GM18520 (cell line): ENCODE results near the gene ERRFI1.

Experiments
- ATAC-seq: cut with Tn5 transposase; IDR thresholded peaks from one replicate; pipeline ENCODE4 v1.9.1; 2021; ENCODE audit not compliant: unreplicated experiment

ERRFI1 gene

GRCh38 chr1:8004113-8004802 lies 21.9 kb downstream of the ERRFI1 start:
- ATAC-seq, result no peak

GRCh38 chr1:8003438-8004112 lies 22.5 kb downstream of the ERRFI1 start:
- no peak for ATAC-seq

- ATAC-seq, result no peak
These were observed 23.2 kb downstream of the ERRFI1 start for GRCh38 chr1:8002921-8003320.

GRCh38 chr1:8002329-8002910 lies 23.7 kb downstream of the ERRFI1 start:
- ATAC-seq, result no peak

GRCh38 chr1:7995437-7995836 lies 30.7 kb downstream of the ERRFI1 start:
- no peak for ATAC-seq

- ATAC-seq, result no peak
These were observed 31.3 kb downstream of the ERRFI1 start for GRCh38 chr1:7994827-7995226.

GRCh38 chr1:7993593-7994479 lies 32.3 kb downstream of the ERRFI1 start:
- peak; percentile 78 for ATAC-seq

GRCh38 chr1:7992885-7993284 lies 33.2 kb downstream of the ERRFI1 start:
- no peak for ATAC-seq

- no peak for ATAC-seq
These were observed 34.3 kb downstream of the ERRFI1 start for GRCh38 chr1:7991504-7992440.

- ATAC-seq, result no peak
These were observed 36.2 kb downstream of the ERRFI1 start for GRCh38 chr1:7989762-7990428.

- ATAC-seq, result no peak
These were observed 37.5 kb downstream of the ERRFI1 start for GRCh38 chr1:7988576-7988975.

GRCh38 chr1:7987528-7987927 lies 38.6 kb downstream of the ERRFI1 start:
- no peak for ATAC-seq

GRCh38 chr1:7985851-7986612 lies 40.1 kb downstream of the ERRFI1 start:
- no peak for ATAC-seq

GRCh38 chr1:7984811-7985210 lies 41.3 kb downstream of the ERRFI1 start:
- ATAC-seq, result no peak

- no peak for ATAC-seq
These were observed 42.9 kb downstream of the ERRFI1 start for GRCh38 chr1:7983086-7983778.

GRCh38 chr1:7980984-7981383 lies 45.1 kb downstream of the ERRFI1 start:
- ATAC-seq, result no peak

- ATAC-seq, result no peak
These were observed 50.8 kb downstream of the ERRFI1 start for GRCh38 chr1:7975212-7975865.

GRCh38 chr1:7973086-7973485 lies 53.0 kb downstream of the ERRFI1 start:
- ATAC-seq, result no peak
